Skeletal muscle tissue (tissue), 4 donors: ENCODE results near the gene ASB7. TPM values are rescaled to one million over a fixed set of nuclear protein-coding genes. Genes with fewer than 3 reads are reported as not detected.
A peak's percentile ranks its signal among the peaks of the same experiment; 100 is the strongest.

Source experiments
- H3K27ac ChIP-seq: one replicate; pipeline ENCODE4 v1.7.0; 2013; ENCODE audit warnings: mild to moderate bottlenecking, low read depth, low read length, inconsistent platforms
- H3K27me3 ChIP-seq, 3 donors: one replicate each; pipeline ENCODE4 v1.7.0; 2013; ENCODE audit warnings: low read length in 3 of 3; ENCODE audit not compliant: control insufficient read depth in 3 of 3, insufficient read depth in 3 of 3
- H3K36me3 ChIP-seq, 3 donors: one replicate each; pipeline ENCODE4 v1.7.0; 2013; ENCODE audit warnings: low read length in 3 of 3; ENCODE audit not compliant: control insufficient read depth in 3 of 3, insufficient read depth in 3 of 3
- H3K4me1 ChIP-seq, 3 donors: one replicate each; pipeline ENCODE4 v1.7.0; 2013; ENCODE audit warnings: low read length in 3 of 3, mild to moderate bottlenecking in 3 of 3; ENCODE audit not compliant: control insufficient read depth in 3 of 3, insufficient read depth in 3 of 3
- H3K4me3 ChIP-seq, 3 donors: one replicate each; pipeline ENCODE4 v1.7.0; 2013; ENCODE audit warnings: low read length in 3 of 3
- H3K9ac ChIP-seq, 3 donors: one replicate each; pipeline ENCODE4 v1.7.0; 2013; ENCODE audit warnings: low read length in 3 of 3, mild to moderate bottlenecking in 3 of 3, moderate library complexity in 2 of 3, low read depth in 1 of 3
- H3K9me3 ChIP-seq, 3 donors: one replicate each; pipeline ENCODE4 v1.7.0; 2013; ENCODE audit warnings: low read length in 3 of 3; ENCODE audit not compliant: control insufficient read depth in 3 of 3
- total RNA-seq: library from RNA; depleted of rRNA; stranded (reverse); fragments of >200 nt; gene quantifications from one replicate; pipeline ENCODE4 v1.2.3, GENCODE V29; 2014
- donor health status: Osteomylitis.

ASB7 gene
- 9.4 TPM for total RNA-seq

- Histone ChIP-seq H3K4me3 (peak within 1 kb of the TSS; percentile 96 to 99 (median 97)), H3K9me3 (no peaks in the 10 kb centered on the region), H3K9ac (peak within 1 kb of the TSS; percentile 95 to 96 (median 96)), H3K36me3 (no peaks in the 10 kb centered on the region), H3K27ac (peak within 1 kb of the TSS; percentile 87), H3K4me1 (peaks cover 19 to 25% (median 23%) of the 10 kb centered on the region in 3 donors), H3K27me3 (no peaks in the 10 kb centered on the region)
Measured at GRCh38 chr15:100602064-100602822, at the start of gene ASB7, which contains the start of gene LINS1. TSS of gene ASB7 (plus strand) at chr15:100602589. CDS start at chr15:100612217, 9,628 bp downstream. TSS of gene LINS1 (minus strand) at chr15:100602184. CDS start at chr15:100580842, 21,342 bp downstream.

- no peaks in the 10 kb centered on the region for H3K9me3 ChIP-seq
- no peak overlapping the region for H3K27ac ChIP-seq
- no peak overlapping the region for H3K4me3 ChIP-seq
- no peaks in the 10 kb centered on the region for H3K27me3 ChIP-seq
- no peaks in the 10 kb centered on the region for H3K36me3 ChIP-seq
- H3K4me1 ChIP-seq = no peaks in the 10 kb centered on the region
- no peak overlapping the region for H3K9ac ChIP-seq
Measured at GRCh38 chr15:100553468-100553867, 48.9 kb upstream of the ASB7 start.

GRCh38 chr15:100558771-100559254 lies 43.6 kb upstream of the ASB7 start:
- no peak overlapping the region for H3K4me3 ChIP-seq
- no peak overlapping the region for H3K27ac ChIP-seq
- no peaks in the 10 kb centered on the region for H3K36me3 ChIP-seq
- no peak overlapping the region for H3K9ac ChIP-seq
- no peaks in the 10 kb centered on the region for H3K9me3 ChIP-seq
- peaks cover 0 to 3% (median 0%) of the 10 kb centered on the region in 3 donors for H3K4me1 ChIP-seq
- H3K27me3 ChIP-seq = no peaks in the 10 kb centered on the region

- Histone ChIP-seq H3K9me3 (no peaks in the 10 kb centered on the region), H3K27ac (no peak overlapping the region)
Measured at GRCh38 chr15:100559330-100559729, 43.1 kb upstream of the ASB7 start.

GRCh38 chr15:100560323-100560722 lies 42.1 kb upstream of the ASB7 start:
- no peaks in the 10 kb centered on the region for H3K9me3 ChIP-seq
- H3K4me1 ChIP-seq = peaks cover 0 to 3% (median 0%) of the 10 kb centered on the region in 3 donors
- H3K27me3 ChIP-seq = no peaks in the 10 kb centered on the region
- no peak overlapping the region for H3K9ac ChIP-seq
- H3K36me3 ChIP-seq = no peaks in the 10 kb centered on the region
- no peak overlapping the region for H3K27ac ChIP-seq
- H3K4me3 ChIP-seq = no peak overlapping the region

More at GRCh38 chr15:100559330-100559729, 43.1 kb upstream of the ASB7 start:
- no peak overlapping the region for H3K9ac ChIP-seq
- peaks cover 0 to 3% (median 0%) of the 10 kb centered on the region in 3 donors for H3K4me1 ChIP-seq
- H3K27me3 ChIP-seq = no peaks in the 10 kb centered on the region
- H3K4me3 ChIP-seq = no peak overlapping the region
- no peaks in the 10 kb centered on the region for H3K36me3 ChIP-seq

GRCh38 chr15:100565591-100565990 lies 36.8 kb upstream of the ASB7 start:
- Histone ChIP-seq H3K4me1 (no peaks in the 10 kb centered on the region), H3K9ac (no peak overlapping the region), H3K27me3 (no peaks in the 10 kb centered on the region), H3K36me3 (peaks cover 0 to 12% (median 4%) of the 10 kb centered on the region in 3 donors), H3K27ac (no peak overlapping the region), H3K9me3 (no peaks in the 10 kb centered on the region), H3K4me3 (no peak overlapping the region)

- peaks cover 0 to 15% (median 4%) of the 10 kb centered on the region in 3 donors for H3K36me3 ChIP-seq
- H3K27me3 ChIP-seq = no peaks in the 10 kb centered on the region
- H3K4me3 ChIP-seq = no peak overlapping the region
- no peaks in the 10 kb centered on the region for H3K4me1 ChIP-seq
- H3K27ac ChIP-seq = no peak overlapping the region
- H3K9me3 ChIP-seq = no peaks in the 10 kb centered on the region
- H3K9ac ChIP-seq = no peak overlapping the region
Measured at GRCh38 chr15:100566850-100567628, 35.4 kb upstream of the ASB7 start.

GRCh38 chr15:100569391-100569790 lies 33.0 kb upstream of the ASB7 start:
- no peak overlapping the region for H3K9ac ChIP-seq
- no peak overlapping the region for H3K4me3 ChIP-seq
- H3K36me3 ChIP-seq = peaks cover 0 to 22% (median 9%) of the 10 kb centered on the region in 3 donors
- no peaks in the 10 kb centered on the region for H3K9me3 ChIP-seq
- H3K27me3 ChIP-seq = no peaks in the 10 kb centered on the region
- no peak overlapping the region for H3K27ac ChIP-seq
- no peaks in the 10 kb centered on the region for H3K4me1 ChIP-seq

- H3K27ac ChIP-seq = no peak overlapping the region
- H3K27me3 ChIP-seq = no peaks in the 10 kb centered on the region
- H3K9me3 ChIP-seq = no peaks in the 10 kb centered on the region
- H3K36me3 ChIP-seq = peaks cover 0 to 22% (median 9%) of the 10 kb centered on the region in 3 donors
- no peaks in the 10 kb centered on the region for H3K4me1 ChIP-seq
- no peak overlapping the region for H3K9ac ChIP-seq
- no peak overlapping the region for H3K4me3 ChIP-seq
Measured at GRCh38 chr15:100570275-100570674, 32.1 kb upstream of the ASB7 start.
